HepG2 (cell line): ENCODE results near the gene JMJD6. TPM values are rescaled to one million over a fixed set of nuclear protein-coding genes. Genes with fewer than 3 reads are reported as not detected.

Experiments used
- HDAC1 ChIP-seq: sonication (generic); formaldehyde crosslinking; IDR thresholded peaks from 2 replicates; pipeline ENCODE4 v1.5.1; 2020; ENCODE audit warnings: mild to moderate bottlenecking, missing genetic modification reagents
- HNRNPLL ChIP-seq: fragments of 200-400 bp; formaldehyde crosslinking; IDR thresholded peaks from 2 replicates; pipeline ENCODE4 v1.6.1; 2017; ENCODE audit warnings: mild to moderate bottlenecking, low read depth, low read length; ENCODE audit not compliant: poor library complexity, severe bottlenecking
- HOXA5 ChIP-seq: sonication (generic); formaldehyde crosslinking; IDR thresholded peaks from 2 replicates; pipeline ENCODE4 v1.4.0; 2020; ENCODE audit warnings: missing genetic modification reagents
- HOXD1 ChIP-seq: sonication (generic); formaldehyde crosslinking; IDR thresholded peaks from 2 replicates; pipeline ENCODE4 v1.5.0; 2020; ENCODE audit warnings: missing genetic modification reagents
- KDM5A ChIP-seq: fragments of 200-600 bp; sonication (generic); IDR thresholded peaks from 2 replicates; pipeline ENCODE4 v1.7.0; 2018; ENCODE audit warnings: antibody characterized with exemption, mild to moderate bottlenecking, low read length, borderline replicate concordance
- KLF13 ChIP-seq: sonication (generic); formaldehyde crosslinking; IDR thresholded peaks from 2 replicates; pipeline ENCODE4 v1.4.0; 2020; ENCODE audit warnings: mild to moderate bottlenecking, missing genetic modification reagents
- MXI1 ChIP-seq: IDR thresholded peaks from 3 replicates; pipeline ENCODE4 v1.6.1; 2012; ENCODE audit warnings: low read depth, low read length, inconsistent platforms, borderline replicate concordance
- NCOR1 ChIP-seq: fragments of 200-600 bp; sonication (generic); IDR thresholded peaks from 2 replicates; pipeline ENCODE4 v1.7.0; 2017; ENCODE audit warnings: antibody characterized with exemption, low read length, borderline replicate concordance
- NFIC ChIP-seq: IDR thresholded peaks from 2 replicates; pipeline ENCODE4 v1.6.1; 2012; ENCODE audit warnings: mild to moderate bottlenecking, low read length, inconsistent platforms
- NKX3-1 ChIP-seq: sonication (generic); formaldehyde crosslinking; IDR thresholded peaks from 2 replicates; pipeline ENCODE4 v1.5.0; 2020; ENCODE audit warnings: missing genetic modification reagents
- RBFOX2 ChIP-seq: fragments of 200-400 bp; formaldehyde crosslinking; IDR thresholded peaks from 2 replicates; pipeline ENCODE4 v1.6.1; 2017; ENCODE audit warnings: low read depth, mild to moderate bottlenecking, low read length
- SMC3 ChIP-seq: IDR thresholded peaks from 2 replicates; pipeline ENCODE4 v1.6.1; 2011; ENCODE audit warnings: low read length, improper control_type of control experiment
- SMYD3 ChIP-seq: sonication (generic); formaldehyde crosslinking; IDR thresholded peaks from 2 replicates; pipeline ENCODE4 v1.8.1; 2023; ENCODE audit warnings: mild to moderate bottlenecking, missing genetic modification reagents
- SNAI1 ChIP-seq: sonication (generic); formaldehyde crosslinking; IDR thresholded peaks from 2 replicates; pipeline ENCODE4 v1.5.0; 2020; ENCODE audit warnings: mild to moderate bottlenecking, missing genetic modification reagents, borderline replicate concordance
- THAP11 ChIP-seq: IDR thresholded peaks from 2 replicates; pipeline ENCODE4 v1.6.1; 2016; ENCODE audit warnings: missing biosample characterization, missing genetic modification reagents
- TOPORS ChIP-seq: sonication (generic); formaldehyde crosslinking; IDR thresholded peaks from 2 replicates; pipeline ENCODE4 v1.8.0; 2023; ENCODE audit warnings: mild to moderate bottlenecking, missing genetic modification reagents
- YEATS4 ChIP-seq: sonication (generic); formaldehyde crosslinking; IDR thresholded peaks from 2 replicates; pipeline ENCODE4 v1.4.0; 2020; ENCODE audit warnings: missing genetic modification reagents, borderline replicate concordance
- ZMAT3 ChIP-seq: sonication (generic); formaldehyde crosslinking; conservative IDR thresholded peaks from 2 replicates; pipeline ENCODE4 v1.7.0; 2021; ENCODE audit warnings: missing genetic modification reagents
- ZNF160 ChIP-seq: sonication (generic); formaldehyde crosslinking; IDR thresholded peaks from 2 replicates; pipeline ENCODE4 v1.8.0; 2022; ENCODE audit warnings: mild to moderate bottlenecking, inconsistent platforms, missing genetic modification reagents
- ZNF230 ChIP-seq: sonication (generic); formaldehyde crosslinking; IDR thresholded peaks from 2 replicates; pipeline ENCODE4 v1.4.0; 2020; ENCODE audit warnings: mild to moderate bottlenecking, missing genetic modification reagents
- ZNF496 ChIP-seq: sonication (generic); formaldehyde crosslinking; IDR thresholded peaks from 2 replicates; pipeline ENCODE4 v1.8.1; 2023; ENCODE audit warnings: mild to moderate bottlenecking, moderate library complexity, missing genetic modification reagents; ENCODE audit not compliant: insufficient replicate concordance
- polyA plus RNA-seq, 8 experiments: library from polyadenylated mRNA; depleted of rRNA in 3 of 8; stranded (reverse) in 7 of 8; unstranded in 1 of 8; fragments of >200 nt; fragmentation: Illumina TruSeq in 4 of 8; extraction: Trizol in 4 of 8; gene quantifications; 2 replicates each; pipeline versions ENCODE4 v1.2.1 to v1.2.3, GENCODE V29; 2011 to 2016; ENCODE audit warnings: low read depth in 4 of 8, missing spikeins in 1 of 8, mixed read lengths in 1 of 8; ENCODE audit not compliant: insufficient read depth in 1 of 8
- total RNA-seq, 5 experiments: library from RNA; depleted of rRNA; stranded (reverse); fragments of >200 nt; fragmentation: Illumina TruSeq; extraction: Trizol; gene quantifications; 2 replicates each; pipeline ENCODE4 v1.2.3, GENCODE V29; 2016; ENCODE audit warnings: low read depth in 1 of 5
- TF ChIP-seq, protein P1 (sequence below): sonication (generic); formaldehyde crosslinking; conservative IDR thresholded peaks from 2 replicates; pipeline ENCODE4 v1.4.0; 2020; ENCODE audit warnings: missing genetic modification reagents
- TF ChIP-seq, protein P2 (sequence below): sonication (generic); formaldehyde crosslinking; IDR thresholded peaks from 2 replicates; pipeline ENCODE4 v1.4.0; 2020; ENCODE audit warnings: missing genetic modification reagents; ENCODE audit errors: not compliant biosample characterization
- TF ChIP-seq, protein P3 (sequence below): sonication (generic); formaldehyde crosslinking; IDR thresholded peaks from 2 replicates; pipeline ENCODE4 v1.4.0; 2020; ENCODE audit warnings: mild to moderate bottlenecking, low read depth, missing genetic modification reagents
- TF ChIP-seq, protein P4 (sequence below): sonication (generic); formaldehyde crosslinking; IDR thresholded peaks from 2 replicates; pipeline ENCODE4 v1.5.1; 2020; ENCODE audit warnings: mild to moderate bottlenecking, moderate library complexity, missing genetic modification reagents

Gene JMJD6
- total and polyA plus RNA-seq, 2 of the 13 experiments (the other 11 are each of a cell fraction or from before 2014, with no cell fraction given), result 33.6 to 41.0 TPM

DNA sequence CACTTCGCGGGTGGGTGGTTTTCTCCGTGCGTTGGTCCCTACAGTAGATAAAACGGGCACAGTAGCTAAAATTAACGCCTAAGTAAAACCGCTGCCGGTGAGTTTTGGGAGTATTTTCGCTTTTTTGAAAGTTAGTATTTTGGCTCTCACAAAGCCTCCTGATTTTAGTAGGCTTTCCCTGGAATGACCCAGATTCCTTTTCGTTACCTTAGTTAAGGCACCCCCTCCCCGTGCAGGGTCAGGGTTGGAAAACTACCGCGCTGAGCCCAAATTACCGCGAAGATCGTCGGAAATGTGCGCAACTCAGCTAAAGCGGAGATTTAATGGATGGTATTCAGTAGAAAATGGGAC lies 54.5 kb downstream of the JMJD6 start (continued):
- TF ChIP-seq SMC3 (0 out of 2 replicates have a peak, but pooled peaks have one; percentile 2), NKX3-1 (peak; percentile 72), KDM5A (peak; percentile 70; the same call in 1 of the 2 replicates), HOXA5 (CRISPR knock-in tag) (peak; percentile 41), MXI1 (0 out of 3 replicates have a peak, but pooled peaks have one; percentile 12), HNRNPLL (peak; percentile 79), NFIC (no peak), THAP11 (CRISPR knock-in tag) (peak; percentile 57), ZNF230 (CRISPR knock-in tag) (0 out of 2 replicates have a peak, but pooled peaks have one; percentile 51), HDAC1 (no peak), YEATS4 (CRISPR knock-in tag) (peak; percentile 9; the same call in 1 of the 2 replicates), TOPORS (CRISPR knock-in tag) (peak; percentile 5; the same call in 1 of the 2 replicates), ZNF160 (CRISPR knock-in tag) (no peak), ZNF496 (CRISPR knock-in tag) (no peak), SMYD3 (CRISPR knock-in tag) (peak; percentile 22), ZMAT3 (CRISPR knock-in tag) (0 out of 2 replicates have a peak, but pooled peaks have one; percentile 62), SNAI1 (CRISPR knock-in tag) (peak; percentile 65; the same call in 1 of the 2 replicates), RBFOX2 (0 out of 2 replicates have a peak, but pooled peaks have one; percentile 24), NCOR1 (no peak), HOXD1 (CRISPR knock-in tag) (no peak), KLF13 (CRISPR knock-in tag) (no peak)
- TF ChIP-seq, protein P1, sequence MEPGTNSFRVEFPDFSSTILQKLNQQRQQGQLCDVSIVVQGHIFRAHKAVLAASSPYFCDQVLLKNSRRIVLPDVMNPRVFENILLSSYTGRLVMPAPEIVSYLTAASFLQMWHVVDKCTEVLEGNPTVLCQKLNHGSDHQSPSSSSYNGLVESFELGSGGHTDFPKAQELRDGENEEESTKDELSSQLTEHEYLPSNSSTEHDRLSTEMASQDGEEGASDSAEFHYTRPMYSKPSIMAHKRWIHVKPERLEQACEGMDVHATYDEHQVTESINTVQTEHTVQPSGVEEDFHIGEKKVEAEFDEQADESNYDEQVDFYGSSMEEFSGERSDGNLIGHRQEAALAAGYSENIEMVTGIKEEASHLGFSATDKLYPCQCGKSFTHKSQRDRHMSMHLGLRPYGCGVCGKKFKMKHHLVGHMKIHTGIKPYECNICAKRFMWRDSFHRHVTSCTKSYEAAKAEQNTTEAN (CRISPR knock-in tag), result 0 out of 2 replicates have a peak, but pooled peaks have one; percentile 67
- TF ChIP-seq, protein P2, sequence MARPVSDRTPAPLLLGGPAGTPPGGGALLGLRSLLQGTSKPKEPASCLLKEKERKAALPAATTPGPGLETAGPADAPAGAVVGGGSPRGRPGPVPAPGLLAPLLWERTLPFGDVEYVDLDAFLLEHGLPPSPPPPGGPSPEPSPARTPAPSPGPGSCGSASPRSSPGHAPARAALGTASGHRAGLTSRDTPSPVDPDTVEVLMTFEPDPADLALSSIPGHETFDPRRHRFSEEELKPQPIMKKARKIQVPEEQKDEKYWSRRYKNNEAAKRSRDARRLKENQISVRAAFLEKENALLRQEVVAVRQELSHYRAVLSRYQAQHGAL (CRISPR knock-in tag), result no peak
- TF ChIP-seq, protein P3, sequence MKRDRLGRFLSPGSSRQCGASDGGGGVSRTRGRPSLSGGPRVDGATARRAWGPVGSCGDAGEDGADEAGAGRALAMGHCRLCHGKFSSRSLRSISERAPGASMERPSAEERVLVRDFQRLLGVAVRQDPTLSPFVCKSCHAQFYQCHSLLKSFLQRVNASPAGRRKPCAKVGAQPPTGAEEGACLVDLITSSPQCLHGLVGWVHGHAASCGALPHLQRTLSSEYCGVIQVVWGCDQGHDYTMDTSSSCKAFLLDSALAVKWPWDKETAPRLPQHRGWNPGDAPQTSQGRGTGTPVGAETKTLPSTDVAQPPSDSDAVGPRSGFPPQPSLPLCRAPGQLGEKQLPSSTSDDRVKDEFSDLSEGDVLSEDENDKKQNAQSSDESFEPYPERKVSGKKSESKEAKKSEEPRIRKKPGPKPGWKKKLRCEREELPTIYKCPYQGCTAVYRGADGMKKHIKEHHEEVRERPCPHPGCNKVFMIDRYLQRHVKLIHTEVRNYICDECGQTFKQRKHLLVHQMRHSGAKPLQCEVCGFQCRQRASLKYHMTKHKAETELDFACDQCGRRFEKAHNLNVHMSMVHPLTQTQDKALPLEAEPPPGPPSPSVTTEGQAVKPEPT, result peak; percentile 54; the same call in 1 of the 2 replicates
- TF ChIP-seq, protein P4, sequence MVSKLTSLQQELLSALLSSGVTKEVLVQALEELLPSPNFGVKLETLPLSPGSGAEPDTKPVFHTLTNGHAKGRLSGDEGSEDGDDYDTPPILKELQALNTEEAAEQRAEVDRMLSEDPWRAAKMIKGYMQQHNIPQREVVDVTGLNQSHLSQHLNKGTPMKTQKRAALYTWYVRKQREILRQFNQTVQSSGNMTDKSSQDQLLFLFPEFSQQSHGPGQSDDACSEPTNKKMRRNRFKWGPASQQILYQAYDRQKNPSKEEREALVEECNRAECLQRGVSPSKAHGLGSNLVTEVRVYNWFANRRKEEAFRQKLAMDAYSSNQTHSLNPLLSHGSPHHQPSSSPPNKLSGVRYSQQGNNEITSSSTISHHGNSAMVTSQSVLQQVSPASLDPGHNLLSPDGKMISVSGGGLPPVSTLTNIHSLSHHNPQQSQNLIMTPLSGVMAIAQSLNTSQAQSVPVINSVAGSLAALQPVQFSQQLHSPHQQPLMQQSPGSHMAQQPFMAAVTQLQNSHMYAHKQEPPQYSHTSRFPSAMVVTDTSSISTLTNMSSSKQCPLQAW (CRISPR knock-in tag), result 0 out of 2 replicates have a peak, but pooled peaks have one; percentile 56
